ENCODE measurements around the gene KIRREL1. TPM values are rescaled to one million over a fixed set of nuclear protein-coding genes. Genes with fewer than 3 reads are reported as not detected.
A peak's percentile ranks its signal among the peaks of the same experiment; 100 is the strongest.

KIRREL1 gene
- total and polyA plus RNA-seq, 2 of the 13 experiments (the other 11 are each of a cell fraction or from before 2014, with no cell fraction given): 0.02 to 0.03 TPM

GRCh38 chr1:158020886-158021620, 27.6 kb downstream of the KIRREL1 start:
- TF ChIP-seq ZNF768 (CRISPR knock-in tag; IDR thresholded peaks at IDR 0.05) (peak; percentile 39; the same call in 1 of the 2 replicates), ZNF251 (CRISPR knock-in tag; IDR thresholded peaks at IDR 0.05) (no peak)
- WGBS (ENCODE audit: low lambda C conversion rate): 27% methylated on average over 6 of the region's 6 CpGs
- H3K4me2 ChIP-seq (ENCODE audit: low read depth, low read length): no peak overlapping the region
- BruUV-seq (replicated peaks): no TSS peak
- no peaks in the 10 kb centered on the region for H3K9me3 ChIP-seq (ENCODE audit: low read length)
- H3K9ac ChIP-seq (ENCODE audit: insufficient read depth, low read depth, low read length): no peak overlapping the region
- H3K79me2 ChIP-seq (ENCODE audit: insufficient read depth, low read length): no peaks in the 10 kb centered on the region
- 0 out of 2 replicates have a peak, but pooled peaks cover 9% of the 10 kb centered on the region for H3K4me1 ChIP-seq (ENCODE audit: insufficient read depth, low read length)
- H3K27ac ChIP-seq (ENCODE audit: extremely low read length, insufficient read depth, low read length): no peak overlapping the region
- no peak overlapping the region for H2AFZ ChIP-seq (ENCODE audit: low read length)
- H3K27me3 ChIP-seq (ENCODE audit: control insufficient read depth in 1 of 2, insufficient read depth in 2 of 2, low read length in 2 of 2): no peaks in the 10 kb centered on the region
- H4K20me1 ChIP-seq (ENCODE audit: insufficient read depth, low read length): no peaks in the 10 kb centered on the region
- FAIRE-seq (no peak), ATAC-seq (no peak), DNase-seq (ENCODE audit: low spot score) (no peak)
- CTCF ChIA-PET (ENCODE audit: low intra/inter-chr PET ratio, low total read pairs): no interaction called here
- intact Hi-C loops (cut with micrococcal nuclease; ENCODE audit: unreplicated experiment) (no loop called here), in situ Hi-C loops (cut with HindIII; ENCODE audit: extremely low pct_ligation_motif_present, low pct_unique_long_range_greater_than_20kb) (no loop called here)
- POLR2A ChIA-PET: no interaction called here
- H3K4me3 ChIP-seq (replicated peaks in 1 of 3; ENCODE audit: insufficient read depth in 1 of 3, low read depth in 2 of 3, low read length in 3 of 3): no peak overlapping the region
- H3K36me3 ChIP-seq (replicated peaks in 1 of 2; ENCODE audit: control insufficient read depth in 1 of 2, insufficient read depth in 2 of 2, low read length in 2 of 2): no peaks in the 10 kb centered on the region

- no TSS peak for BruUV-seq (replicated peaks)
- no peak overlapping the region for H2AFZ ChIP-seq (ENCODE audit: low read length)
- DNase-seq (ENCODE audit: low spot score) (no peak), ATAC-seq (no peak), FAIRE-seq (no peak)
- in situ Hi-C loops (cut with HindIII; ENCODE audit: extremely low pct_ligation_motif_present, low pct_unique_long_range_greater_than_20kb) (no loop called here), intact Hi-C loops (cut with micrococcal nuclease; ENCODE audit: unreplicated experiment) (no loop called here)
- WGBS (ENCODE audit: low lambda C conversion rate): 85% methylated on average over 2 of the region's 2 CpGs
- H3K79me2 ChIP-seq (ENCODE audit: insufficient read depth, low read length): no peaks in the 10 kb centered on the region
- POLR2A ChIA-PET: no interaction called here
- no peaks in the 10 kb centered on the region for H4K20me1 ChIP-seq (ENCODE audit: insufficient read depth, low read length)
- no peak overlapping the region for H3K4me3 ChIP-seq (replicated peaks in 1 of 3; ENCODE audit: insufficient read depth in 1 of 3, low read depth in 2 of 3, low read length in 3 of 3)
- no peaks in the 10 kb centered on the region for H3K9me3 ChIP-seq (ENCODE audit: low read length)
- CTCF ChIA-PET (ENCODE audit: low intra/inter-chr PET ratio, low total read pairs): no interaction called here
- H3K27me3 ChIP-seq (ENCODE audit: control insufficient read depth in 1 of 2, insufficient read depth in 2 of 2, low read length in 2 of 2): no peaks in the 10 kb centered on the region
- H3K4me1 ChIP-seq (ENCODE audit: insufficient read depth, low read length): 0 out of 2 replicates have a peak, but pooled peaks cover 9% of the 10 kb centered on the region
- no peak overlapping the region for H3K4me2 ChIP-seq (ENCODE audit: low read depth, low read length)
- no peak overlapping the region for H3K9ac ChIP-seq (ENCODE audit: insufficient read depth, low read depth, low read length)
- no peaks in the 10 kb centered on the region for H3K36me3 ChIP-seq (replicated peaks in 1 of 2; ENCODE audit: control insufficient read depth in 1 of 2, insufficient read depth in 2 of 2, low read length in 2 of 2)
- no peak overlapping the region for H3K27ac ChIP-seq (ENCODE audit: extremely low read length, insufficient read depth, low read length)
- TF ChIP-seq HNF1B (CRISPR knock-in tag; IDR thresholded peaks at IDR 0.05): no peak
- TF ChIP-seq KDM6A (CRISPR knock-in tag; IDR thresholded peaks at IDR 0.05; ENCODE audit: low read depth): no peak
- TF ChIP-seq MNT (IDR thresholded peaks at IDR 0.05): no peak
- no peak for TF ChIP-seq ZNF362 (CRISPR knock-in tag; IDR thresholded peaks at IDR 0.05; ENCODE audit: borderline replicate concordance)
- no peak for TF ChIP-seq MXD3 (CRISPR knock-in tag; IDR thresholded peaks at IDR 0.05)
- no peak for TF ChIP-seq NFATC3 (CRISPR knock-in tag; IDR thresholded peaks at IDR 0.05)
- no peak for TF ChIP-seq HMG20B (CRISPR knock-in tag; conservative IDR thresholded peaks at IDR 0.05)
- TF ChIP-seq IRX3 (CRISPR knock-in tag; IDR thresholded peaks at IDR 0.05; ENCODE audit: borderline replicate concordance, low read depth): no peak
- no peak for TF ChIP-seq SRF (IDR thresholded peaks at IDR 0.05; ENCODE audit: low read depth, low read length)
- TF ChIP-seq ZBTB21 (CRISPR knock-in tag; IDR thresholded peaks at IDR 0.05): no peak
- no peak for TF ChIP-seq ZFYVE20 (CRISPR knock-in tag; IDR thresholded peaks at IDR 0.05; ENCODE audit: borderline replicate concordance, low read depth)
- TF ChIP-seq ONECUT2 (CRISPR knock-in tag; IDR thresholded peaks at IDR 0.05): no peak
Observed at GRCh38 chr1:158021721-158022120, 28.3 kb downstream of the KIRREL1 start.

All from HepG2 (cell line).